Measurements from ENCODE around the gene CDKL1. TPM values are rescaled to one million over a fixed set of nuclear protein-coding genes. Genes with fewer than 3 reads are reported as not detected.
"Not testable (repeated sequence)": the region's sequence is repeated elsewhere in the genome, so short reads cannot be mapped to it uniquely, and the experiment has no call there.

Gene CDKL1
- total RNA-seq, 1 experiment from 2014 or later: 5.4 TPM

- CTCF ChIA-PET: no interaction called here
These were observed 38.8 kb downstream of the CDKL1 start for GRCh38 chr14:50357753-50358395.

GRCh38 chr14:50357124-50357523 is 39.6 kb downstream of the CDKL1 start:
- Mint-ChIP-seq H3K27me3 (ENCODE audit: insufficient read depth, unreplicated experiment) (no peaks in the 10 kb centered on the region), H3K4me3 (ENCODE audit: unreplicated experiment) (no peak overlapping the region), H3K27ac (ENCODE audit: unreplicated experiment) (no peak overlapping the region), H3K36me3 (ENCODE audit: insufficient read depth, unreplicated experiment) (no peaks in the 10 kb centered on the region), H3K9me3 (ENCODE audit: unreplicated experiment) (no peaks in the 10 kb centered on the region), H3K4me1 (ENCODE audit: low read depth, unreplicated experiment) (peaks cover 7% of the 10 kb centered on the region)
- ChIA-PET POLR2A (no interaction called here), CTCF (no interaction called here)
- Histone ChIP-seq H3K4me3 (ENCODE audit: low read depth, low read length) (no peak overlapping the region), H3K4me1 (no peaks in the 10 kb centered on the region), H3K27me3 (replicated peaks; ENCODE audit: control insufficient read depth, insufficient read depth, low read length) (no peaks in the 10 kb centered on the region), H3K36me3 (ENCODE audit: control insufficient read depth, insufficient read depth, low read length) (no peaks in the 10 kb centered on the region), H3K9me3 (no peaks in the 10 kb centered on the region)
- no peak for TF ChIP-seq CTCF (IDR thresholded peaks at IDR 0.05; ENCODE audit: insufficient read depth in 1 of 2, low read depth in 1 of 2, low read length in 1 of 2, severe bottlenecking in 1 of 2, unreplicated experiment in 1 of 2)
- intact Hi-C loops (cut with micrococcal nuclease; ENCODE audit: unreplicated experiment): no loop called here
- BruUV-seq (replicated peaks): no TSS peak
- DNase-seq: no peak

More at GRCh38 chr14:50357753-50358395, 38.8 kb downstream of the CDKL1 start:
- Histone ChIP-seq H3K36me3 (ENCODE audit: control insufficient read depth, insufficient read depth, low read length) (no peaks in the 10 kb centered on the region), H3K4me1 (no peaks in the 10 kb centered on the region), H3K27me3 (replicated peaks; ENCODE audit: control insufficient read depth, insufficient read depth, low read length) (no peaks in the 10 kb centered on the region), H3K4me3 (ENCODE audit: low read depth, low read length) (no peak overlapping the region), H3K9me3 (no peaks in the 10 kb centered on the region)
- no peak overlapping the region for H3K27ac Mint-ChIP-seq (ENCODE audit: unreplicated experiment)
- no peaks in the 10 kb centered on the region for H3K36me3 Mint-ChIP-seq (ENCODE audit: insufficient read depth, unreplicated experiment)
- no TSS peak for BruUV-seq (replicated peaks)
- POLR2A ChIA-PET: no interaction called here
- H3K27me3 Mint-ChIP-seq (ENCODE audit: insufficient read depth, unreplicated experiment): no peaks in the 10 kb centered on the region
- intact Hi-C loops (cut with micrococcal nuclease; ENCODE audit: unreplicated experiment): no loop called here
- H3K9me3 Mint-ChIP-seq (ENCODE audit: unreplicated experiment): no peaks in the 10 kb centered on the region
- H3K4me3 Mint-ChIP-seq (ENCODE audit: unreplicated experiment): no peak overlapping the region
- H3K4me1 Mint-ChIP-seq (ENCODE audit: low read depth, unreplicated experiment): peaks cover 7% of the 10 kb centered on the region
- no peak for TF ChIP-seq CTCF (IDR thresholded peaks at IDR 0.05; ENCODE audit: insufficient read depth in 1 of 2, low read depth in 1 of 2, low read length in 1 of 2, severe bottlenecking in 1 of 2, unreplicated experiment in 1 of 2)
- no peak for DNase-seq

- H3K4me1 Mint-ChIP-seq (ENCODE audit: low read depth, unreplicated experiment); H3K27ac Mint-ChIP-seq (ENCODE audit: unreplicated experiment); BruUV-seq (replicated peaks); H3K9me3 ChIP-seq; H3K9me3 Mint-ChIP-seq (ENCODE audit: unreplicated experiment); CTCF ChIA-PET; H3K4me1 ChIP-seq; H3K4me3 Mint-ChIP-seq (ENCODE audit: unreplicated experiment); DNase-seq; H3K4me3 ChIP-seq (ENCODE audit: low read depth, low read length); intact Hi-C loops (cut with micrococcal nuclease; ENCODE audit: unreplicated experiment); POLR2A ChIA-PET; H3K27me3 Mint-ChIP-seq (ENCODE audit: insufficient read depth, unreplicated experiment); H3K27me3 ChIP-seq (replicated peaks; ENCODE audit: control insufficient read depth, insufficient read depth, low read length); H3K36me3 ChIP-seq (ENCODE audit: control insufficient read depth, insufficient read depth, low read length); H3K36me3 Mint-ChIP-seq (ENCODE audit: insufficient read depth, unreplicated experiment): not testable (repeated sequence)
These were observed 40.4 kb downstream of the CDKL1 start for GRCh38 chr14:50356283-50356682.

- TF ChIP-seq CTCF (IDR thresholded peaks at IDR 0.05; ENCODE audit: insufficient read depth in 1 of 2, low read depth in 1 of 2, low read length in 1 of 2, severe bottlenecking in 1 of 2, unreplicated experiment in 1 of 2): no peak
- intact Hi-C loops (cut with micrococcal nuclease; ENCODE audit: unreplicated experiment): no loop called here
These were observed 41.0 kb downstream of the CDKL1 start for GRCh38 chr14:50355692-50356091.

More at GRCh38 chr14:50355692-50356091, 41.0 kb downstream of the CDKL1 start:
- Histone ChIP-seq H3K36me3 (ENCODE audit: control insufficient read depth, insufficient read depth, low read length) (no peaks in the 10 kb centered on the region), H3K9me3 (no peaks in the 10 kb centered on the region), H3K4me3 (ENCODE audit: low read depth, low read length) (no peak overlapping the region), H3K4me1 (no peaks in the 10 kb centered on the region), H3K27me3 (replicated peaks; ENCODE audit: control insufficient read depth, insufficient read depth, low read length) (no peaks in the 10 kb centered on the region)
- Mint-ChIP-seq H3K4me3 (ENCODE audit: unreplicated experiment) (no peak overlapping the region), H3K9me3 (ENCODE audit: unreplicated experiment) (no peaks in the 10 kb centered on the region), H3K27ac (ENCODE audit: unreplicated experiment) (no peak overlapping the region), H3K27me3 (ENCODE audit: insufficient read depth, unreplicated experiment) (no peaks in the 10 kb centered on the region), H3K36me3 (ENCODE audit: insufficient read depth, unreplicated experiment) (no peaks in the 10 kb centered on the region), H3K4me1 (ENCODE audit: low read depth, unreplicated experiment) (peaks cover 7% of the 10 kb centered on the region)
- CTCF ChIA-PET: no interaction called here
- no peak for DNase-seq
- POLR2A ChIA-PET: no interaction called here
- BruUV-seq (replicated peaks): no TSS peak
